Esophagus muscularis mucosa (tissue), 4 donors: ENCODE measurements around the gene ZSWIM5. TPM values are rescaled to one million over a fixed set of nuclear protein-coding genes. Genes with fewer than 3 reads are reported as not detected.
"Not testable (repeated sequence)": the region's sequence is repeated elsewhere in the genome, so short reads cannot be mapped to it uniquely, and the experiment has no call there.

Source experiments
- DNase-seq: peaks from one replicate; pipeline ENCODE4 v3.0.0-alpha.2; 2017; ENCODE audit errors: extremely low spot score
- H3K27ac ChIP-seq, 4 donors: fragments of 200-600 bp; sonication (generic); replicated peaks in 1 of 4; 1 replicate in 3 of 4; 2 replicates in 1 of 4; pipeline ENCODE4 v1.5.1; 2016 to 2019; ENCODE audit warnings: mild to moderate bottlenecking in 1 of 4
- H3K27me3 ChIP-seq, 4 donors: fragments of 200-600 bp; sonication (generic); one replicate each; pipeline versions ENCODE4 v1.5.1 to v1.6.0; 2016 to 2019
- H3K36me3 ChIP-seq, 4 donors: fragments of 200-600 bp; sonication (generic); one replicate each; pipeline ENCODE4 v1.5.1; 2016 to 2019
- H3K4me1 ChIP-seq, 4 donors: fragments of 200-600 bp; sonication (generic); one replicate each; pipeline ENCODE4 v1.5.1; 2016 to 2019
- H3K4me3 ChIP-seq, 4 donors: fragments of 200-600 bp; sonication (generic); 1 replicate in 2 of 4; 2 replicates in 2 of 4; pipeline ENCODE4 v1.5.1; 2016 to 2019; ENCODE audit warnings: mild to moderate bottlenecking in 4 of 4, moderate library complexity in 1 of 4
- H3K9me3 ChIP-seq, 4 donors: fragments of 200-600 bp; sonication (generic); 1 replicate in 3 of 4; 2 replicates in 1 of 4; pipeline ENCODE4 v1.5.1; 2016 to 2019
- EP300 ChIP-seq: sonication (generic); formaldehyde crosslinking; IDR thresholded peaks from one replicate; pipeline ENCODE4 v1.6.1; 2017; ENCODE audit warnings: antibody characterized with exemption
- POLR2A ChIP-seq: fragments of 450-650 bp; IDR thresholded peaks from one replicate; pipeline ENCODE4 v1.6.1; 2017; ENCODE audit warnings: antibody characterized with exemption, moderate library complexity, mild to moderate bottlenecking, low read depth
- POLR2AphosphoS5 ChIP-seq, 2 donors: sonication (generic); formaldehyde crosslinking; IDR thresholded peaks; one replicate each; pipeline ENCODE4 v1.6.1; 2017; ENCODE audit warnings: antibody characterized with exemption in 2 of 2
- WGBS: methylation state at CpG from one replicate; pipeline ENCODE4 v1.1.5; 2018; 5-methylcytosine and 5-hydroxymethylcytosine counted together
- intact Hi-C: fragments of 100-400 bp; cut with DNase I; formaldehyde crosslinking; loops from one replicate; pipeline ENCODE4 v1.15.1; 2023
- total RNA-seq, 4 donors: library from RNA; depleted of rRNA; stranded (reverse); fragments of >200 nt; gene quantifications; one replicate each; pipeline versions ENCODE4 v1.1.0 to v1.2.1, GENCODE V29; 2016
- TF ChIP-seq, protein P1 (sequence below), 3 experiments: fragments of 200-600 bp in 2 of 3; fragments of 450-650 bp in 1 of 3; sonication (generic) in 2 of 3; IDR thresholded peaks; one replicate each; pipeline ENCODE4 v1.5.1; 2017 to 2019; ENCODE audit warnings: antibody characterized with exemption in 3 of 3, mild to moderate bottlenecking in 2 of 3, moderate library complexity in 1 of 3

Gene ZSWIM5
- total RNA-seq, 4 donors from 2014 or later = 3.3 to 6.2 (median 5.3) TPM

DNA sequence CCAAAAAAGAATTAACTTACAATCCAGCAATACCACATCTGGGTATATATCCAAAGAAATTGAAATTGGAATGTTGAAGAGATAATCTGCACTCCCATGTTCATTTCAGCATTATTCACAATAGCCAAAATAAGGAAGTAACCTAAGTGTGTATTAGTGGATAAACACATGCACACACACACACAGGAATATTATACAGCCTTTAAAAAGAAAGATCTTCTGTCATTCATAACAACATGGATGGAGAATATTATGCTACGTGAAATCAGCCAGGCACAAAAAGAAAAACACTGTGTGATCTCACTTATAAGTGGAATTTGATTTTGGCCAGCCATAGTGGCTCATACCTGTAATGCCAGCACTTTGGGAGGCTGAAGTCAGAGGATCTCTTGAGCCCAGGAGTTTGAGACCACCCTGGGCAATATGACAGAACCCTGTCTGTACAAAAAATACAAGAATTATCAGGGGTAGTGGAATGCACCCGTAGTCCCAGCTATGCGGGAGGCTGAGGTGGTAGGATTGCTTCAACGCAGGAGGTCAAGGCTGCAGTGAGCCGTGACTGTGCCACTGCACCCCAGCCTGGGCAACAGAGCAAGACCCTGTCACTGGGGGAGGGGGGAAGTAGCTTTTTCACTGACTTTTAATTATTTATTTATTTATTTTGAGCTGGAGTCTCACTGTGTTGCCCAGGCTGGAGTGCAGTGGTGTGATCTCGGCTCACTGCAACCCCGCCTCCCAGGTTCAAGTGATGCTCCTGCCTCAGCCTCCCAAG lies 210.8 kb downstream of the ZSWIM5 start:
- Histone ChIP-seq H3K36me3 (no peaks in the 10 kb centered on the region), H3K27me3 (no peaks in the 10 kb centered on the region), H3K27ac (no peak overlapping the region), H3K4me1 (no peaks in the 10 kb centered on the region), H3K9me3 (no peaks in the 10 kb centered on the region), H3K4me3 (no peak overlapping the region)
- intact Hi-C loops = no loop called here
- TF ChIP-seq EP300 (no peak), POLR2AphosphoS5 (IDR thresholded peaks at IDR 0.05) (no peak), POLR2A (no peak)
- TF ChIP-seq, protein P1, sequence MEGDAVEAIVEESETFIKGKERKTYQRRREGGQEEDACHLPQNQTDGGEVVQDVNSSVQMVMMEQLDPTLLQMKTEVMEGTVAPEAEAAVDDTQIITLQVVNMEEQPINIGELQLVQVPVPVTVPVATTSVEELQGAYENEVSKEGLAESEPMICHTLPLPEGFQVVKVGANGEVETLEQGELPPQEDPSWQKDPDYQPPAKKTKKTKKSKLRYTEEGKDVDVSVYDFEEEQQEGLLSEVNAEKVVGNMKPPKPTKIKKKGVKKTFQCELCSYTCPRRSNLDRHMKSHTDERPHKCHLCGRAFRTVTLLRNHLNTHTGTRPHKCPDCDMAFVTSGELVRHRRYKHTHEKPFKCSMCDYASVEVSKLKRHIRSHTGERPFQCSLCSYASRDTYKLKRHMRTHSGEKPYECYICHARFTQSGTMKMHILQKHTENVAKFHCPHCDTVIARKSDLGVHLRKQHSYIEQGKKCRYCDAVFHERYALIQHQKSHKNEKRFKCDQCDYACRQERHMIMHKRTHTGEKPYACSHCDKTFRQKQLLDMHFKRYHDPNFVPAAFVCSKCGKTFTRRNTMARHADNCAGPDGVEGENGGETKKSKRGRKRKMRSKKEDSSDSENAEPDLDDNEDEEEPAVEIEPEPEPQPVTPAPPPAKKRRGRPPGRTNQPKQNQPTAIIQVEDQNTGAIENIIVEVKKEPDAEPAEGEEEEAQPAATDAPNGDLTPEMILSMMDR (IDR thresholded peaks at IDR 0.05) = no peak
- DNase-seq = no peak
- 94% methylated on average over 7 of the region's 7 CpGs for WGBS

DNA sequence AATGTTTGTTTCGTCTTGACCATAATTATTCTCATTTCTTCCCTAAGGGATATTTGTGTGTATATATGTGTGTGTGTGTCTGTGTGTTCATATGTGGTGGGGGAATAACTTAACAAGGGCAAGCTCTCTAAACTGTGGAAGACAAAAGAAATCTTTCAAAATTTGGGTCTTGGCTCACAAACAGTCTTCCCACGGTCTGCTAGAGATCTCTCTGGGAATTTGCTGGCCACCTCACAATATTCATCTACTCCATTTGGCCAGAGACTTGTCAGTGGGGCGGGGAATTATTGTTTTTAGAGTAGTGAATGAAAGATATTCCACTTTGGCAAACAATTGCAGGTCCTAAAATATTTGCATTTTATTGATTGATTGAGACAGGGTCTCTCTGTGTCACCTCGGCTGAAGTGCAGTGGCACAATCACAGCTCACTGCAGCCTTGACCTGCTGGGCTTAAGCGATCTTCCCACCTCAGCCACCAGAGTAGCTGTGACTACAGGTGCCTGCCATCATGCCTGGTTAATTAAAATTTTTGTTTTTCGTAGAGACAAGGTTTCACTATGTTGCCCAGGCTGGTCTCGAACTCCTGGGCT lies 212.0 kb downstream of the ZSWIM5 start:
- no peak overlapping the region for H3K4me3 ChIP-seq
- intact Hi-C loops = no loop called here
- no peaks in the 10 kb centered on the region for H3K4me1 ChIP-seq
- DNase-seq = no peak
- H3K36me3 ChIP-seq = no peaks in the 10 kb centered on the region
- TF ChIP-seq EP300 (no peak), POLR2A (no peak), POLR2AphosphoS5 (IDR thresholded peaks at IDR 0.05) (no peak)
- TF ChIP-seq, protein P1 (IDR thresholded peaks at IDR 0.05) = no peak
- 75% methylated on average over 7 of the region's 7 CpGs for WGBS
- H3K27ac ChIP-seq = no peak overlapping the region
- no peaks in the 10 kb centered on the region for H3K27me3 ChIP-seq
- H3K9me3 ChIP-seq = no peaks in the 10 kb centered on the region

DNA sequence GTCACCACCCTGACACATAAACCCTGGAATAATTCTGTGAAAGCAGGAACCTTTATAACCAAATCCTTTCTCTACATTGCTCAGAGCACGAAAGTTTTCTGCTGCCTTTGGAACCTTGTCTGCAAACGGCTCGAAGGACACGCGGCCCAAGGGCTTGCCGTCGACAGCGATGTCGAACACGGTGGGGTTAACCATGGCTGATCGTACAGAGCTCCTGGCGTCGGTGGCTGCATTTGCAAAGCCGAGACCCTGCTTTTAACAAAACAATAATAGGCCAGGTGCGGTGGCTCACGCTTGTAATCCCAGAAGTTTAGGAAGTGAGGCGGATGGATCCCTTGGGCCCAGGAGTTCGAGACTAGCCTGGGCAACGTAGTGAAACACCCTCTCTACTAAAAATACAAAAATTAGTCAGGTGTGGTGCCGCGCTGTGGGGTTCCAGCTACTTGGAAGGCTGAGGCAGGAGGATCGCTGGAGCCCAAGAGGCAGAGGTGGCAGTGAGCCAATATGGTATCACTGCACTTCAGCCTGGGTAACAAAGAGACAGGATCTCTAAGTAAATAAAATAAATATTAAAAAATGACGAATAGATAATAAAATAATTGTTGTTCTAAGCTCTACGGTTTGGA lies 217.8 kb downstream of the ZSWIM5 start:
- WGBS = 87% methylated on average over 24 of the region's 24 CpGs
- Histone ChIP-seq H3K9me3 (no peaks in the 10 kb centered on the region), H3K4me1 (peaks cover 11 to 16% (median 15%) of the 10 kb centered on the region in 4 donors), H3K4me3 (no peak overlapping the region), H3K27me3 (no peaks in the 10 kb centered on the region), H3K36me3 (no peaks in the 10 kb centered on the region), H3K27ac (no peak overlapping the region)
- no peak for DNase-seq
- TF ChIP-seq EP300 (no peak), POLR2AphosphoS5 (IDR thresholded peaks at IDR 0.05) (no peak), POLR2A (no peak)
- TF ChIP-seq, protein P1 (IDR thresholded peaks at IDR 0.05) = no peak
- intact Hi-C loops = loop anchor here (10.0 kb wide), 1 partner anchor 154 kb away; no protein-coding TSS in a partner anchor

DNA sequence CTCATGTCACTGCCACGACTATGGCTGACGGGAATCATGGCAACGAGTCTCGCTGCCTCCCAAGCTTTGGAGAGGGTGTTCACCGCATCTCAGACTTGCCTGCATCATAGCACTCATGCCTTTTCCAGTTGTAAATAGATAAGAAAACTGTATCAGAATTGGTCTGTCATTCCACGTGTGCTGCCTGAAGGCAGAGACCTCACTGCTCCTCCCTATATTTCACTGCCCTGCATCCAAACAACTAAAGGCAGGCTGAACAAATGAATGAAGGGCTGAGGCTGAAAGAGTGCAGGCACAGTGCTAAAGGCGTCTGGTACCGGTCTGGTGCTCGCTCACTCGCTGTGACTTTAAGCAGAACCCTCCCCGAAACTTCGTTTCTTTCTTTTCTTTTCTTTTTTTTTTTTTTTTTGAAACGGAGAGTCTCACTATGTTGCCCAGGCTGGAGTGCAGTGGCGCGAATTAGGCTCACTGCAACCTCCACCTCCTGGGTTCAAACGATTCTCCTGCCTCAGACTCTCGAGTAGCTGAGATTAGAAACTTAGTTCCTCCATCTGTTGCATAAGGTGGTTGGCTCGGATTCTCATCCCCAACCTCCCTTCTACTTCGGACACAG lies 220.6 kb downstream of the ZSWIM5 start:
- DNase-seq = no peak
- no peaks in the 10 kb centered on the region for H3K9me3 ChIP-seq
- TF ChIP-seq POLR2AphosphoS5 (IDR thresholded peaks at IDR 0.05) (no peak), POLR2A (no peak), EP300 (no peak)
- TF ChIP-seq, protein P1 (IDR thresholded peaks at IDR 0.05) = no peak
- intact Hi-C loops = loop anchor here (10.0 kb wide), 1 partner anchor 151 kb away; no protein-coding TSS in a partner anchor
- no peaks in the 10 kb centered on the region for H3K27me3 ChIP-seq
- H3K36me3 ChIP-seq = peaks cover 0 to 5% (median 1%) of the 10 kb centered on the region in 4 donors
- WGBS = 10% methylated on average over 17 of the region's 19 CpGs
- H3K4me1 ChIP-seq = peaks cover 14 to 34% (median 23%) of the 10 kb centered on the region in 4 donors
- H3K27ac ChIP-seq = peak overlapping the region; percentile 66 to 79 (median 71)
- peak overlapping the region; percentile 63 to 81 (median 74) for H3K4me3 ChIP-seq

DNA sequence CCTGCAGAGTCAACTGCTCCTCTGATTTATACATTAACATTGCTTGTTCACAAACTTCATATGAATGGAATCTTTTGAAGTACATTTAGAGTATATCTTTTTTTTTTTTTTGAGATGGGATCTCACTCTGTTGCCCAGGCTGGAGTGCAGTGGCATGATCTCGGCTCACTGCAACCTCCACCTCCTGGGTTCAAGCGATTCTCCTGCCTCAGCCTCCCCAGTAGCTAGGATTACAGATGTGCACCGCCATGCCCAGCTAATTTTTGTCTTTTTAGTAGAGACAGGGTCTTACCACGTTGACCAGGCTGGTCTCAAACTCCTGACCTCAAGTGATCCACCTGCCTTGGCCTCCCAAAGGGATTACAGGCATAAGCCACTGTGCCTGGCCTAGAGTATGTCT lies 229.0 kb downstream of the ZSWIM5 start:
- DNase-seq, intact Hi-C loops, H3K9me3 ChIP-seq, H3K27me3 ChIP-seq, H3K4me3 ChIP-seq, H3K4me1 ChIP-seq, H3K27ac ChIP-seq: not testable (repeated sequence)
- WGBS = 100% methylated on average over 4 of the region's 4 CpGs
- peaks cover 45 to 83% (median 70%) of the 10 kb centered on the region in 4 donors for H3K36me3 ChIP-seq
